Thymus (tissue), 2 donors: Measurements from ENCODE around the gene EOLA1. TPM values are rescaled to one million over a fixed set of nuclear protein-coding genes. Genes with fewer than 3 reads are reported as not detected.

Source experiments
- polyA plus RNA-seq: library from polyadenylated mRNA; stranded (reverse); fragments of 200-250 nt; gene quantifications from one replicate; pipeline ENCODE4 v1.2.3, GENCODE V29; 2013
- total RNA-seq: library from RNA; stranded (reverse); fragments of 120-200 nt; gene quantifications from one replicate; pipeline ENCODE4 v1.2.4, GENCODE V29; 2013
- donor health status: healthy.

Gene EOLA1
- total and polyA plus RNA-seq, 2 donors, result 18.1 to 33.5 TPM

Other genes with a start within 250 kb of the EOLA1 start
- 10.3 TPM for gene IDS, start 35.7 kb upstream of the EOLA1 start, total RNA-seq
- gene IDS, start 35.7 kb upstream of the EOLA1 start, polyA plus RNA-seq, result 33.5 TPM
- gene HSFX3, start 8.9 kb downstream of the EOLA1 start, total RNA-seq, result 0.28 TPM
- 1.6 TPM for gene HSFX3, start 8.9 kb downstream of the EOLA1 start, polyA plus RNA-seq
- not detected for gene MAGEA9B, start 46.4 kb downstream of the EOLA1 start, total RNA-seq
- gene MAGEA9B, start 46.4 kb downstream of the EOLA1 start, polyA plus RNA-seq, result 0.11 TPM
- 0.28 TPM for gene HSFX2, start 54.3 kb downstream of the EOLA1 start, total RNA-seq
- 1.1 TPM for gene HSFX2, start 54.3 kb downstream of the EOLA1 start, polyA plus RNA-seq
- gene TMEM185A, start 90.8 kb downstream of the EOLA1 start, total RNA-seq, result 10.1 TPM
- gene TMEM185A, start 90.8 kb downstream of the EOLA1 start, polyA plus RNA-seq, result 16.0 TPM
- gene MAGEA11, start 171.0 kb downstream of the EOLA1 start, total RNA-seq, result 0.05 TPM
- gene MAGEA11, start 171.0 kb downstream of the EOLA1 start, polyA plus RNA-seq, result 0.50 TPM
- gene HSFX1, start 233.1 kb downstream of the EOLA1 start, total RNA-seq, result 0.24 TPM
- gene HSFX1, start 233.1 kb downstream of the EOLA1 start, polyA plus RNA-seq, result 0.25 TPM
- gene MAGEA9, start 240.9 kb downstream of the EOLA1 start, total RNA-seq, result not detected
- 0.02 TPM for gene MAGEA9, start 240.9 kb downstream of the EOLA1 start, polyA plus RNA-seq